CD4-positive, alpha-beta T cell (primary cell): ENCODE data around the gene SIL1. TPM values are rescaled to one million over a fixed set of nuclear protein-coding genes. Genes with fewer than 3 reads are reported as not detected.

ENCODE experiments used
- ATAC-seq: fragments of 200-7000 bp; cut with Tn5 transposase; one replicate; pipeline ENCODE4 v1.10.0; 2022; ENCODE audit warnings: mild to moderate bottlenecking; ENCODE audit not compliant: poor library complexity
- CTCF ChIA-PET: fragments of 350-600 bp; sonication (Branson Sonifier 250); formaldehyde crosslinking; loops from one replicate; lab custom pipeline; 2021; ENCODE audit warnings: antibody characterized with exemption, inconsistent platforms; lab: Charles Lee
- POLR2A ChIA-PET: fragments of 350-600 bp; sonication (Branson Sonifier 250); formaldehyde crosslinking; loops from one replicate; lab custom pipeline; 2021; ENCODE audit warnings: antibody characterized with exemption, inconsistent platforms; lab: Charles Lee
- DNase-seq, 14 experiments: peaks; one replicate each; pipeline ENCODE4 v3.0.0-alpha.2; 2013 to 2020; ENCODE audit warnings: mixed read lengths in 2 of 14
- H3K27ac ChIP-seq, 2 donors: one replicate each; pipeline versions ENCODE4 v1.5.1 to v1.7.0; 2013; ENCODE audit warnings: low read length in 2 of 2, low read depth in 1 of 2, mild to moderate bottlenecking in 1 of 2
- H3K27me3 ChIP-seq, 2 experiments: 1 replicate in 1 of 2; 2 replicates in 1 of 2; pipeline versions ENCODE4 v1.6.1 to v1.7.0; 2013; ENCODE audit warnings: low read length in 2 of 2, control low read depth in 1 of 2, mild to moderate bottlenecking in 1 of 2, moderate library complexity in 1 of 2; ENCODE audit not compliant: insufficient read depth in 2 of 2, control insufficient read depth in 1 of 2
- H3K36me3 ChIP-seq: one replicate; pipeline ENCODE4 v1.6.1; 2013; ENCODE audit warnings: low read length, control low read depth; ENCODE audit not compliant: insufficient read depth
- H3K4me1 ChIP-seq: one replicate; pipeline ENCODE4 v1.6.1; 2013; ENCODE audit warnings: low read length, control low read depth; ENCODE audit not compliant: insufficient read depth
- H3K4me3 ChIP-seq: one replicate; pipeline ENCODE4 v1.5.1; 2013; ENCODE audit warnings: mild to moderate bottlenecking, low read length, moderate library complexity
- H3K9me3 ChIP-seq, 2 experiments: 1 replicate in 1 of 2; 2 replicates in 1 of 2; pipeline versions ENCODE4 v1.6.1 to v1.7.0; 2013; ENCODE audit warnings: low read length in 2 of 2, mild to moderate bottlenecking in 2 of 2, control low read depth in 1 of 2, moderate library complexity in 1 of 2; ENCODE audit not compliant: control insufficient read depth in 1 of 2, insufficient read depth in 1 of 2
- H3K27ac Mint-ChIP-seq: one replicate; pipeline ENCODE4 v1.8.0; 2020; ENCODE audit warnings: mixed read lengths
- H3K27me3 Mint-ChIP-seq: one replicate; pipeline ENCODE4 v1.8.0; 2021; ENCODE audit warnings: mixed read lengths
- H3K36me3 Mint-ChIP-seq: one replicate; pipeline ENCODE4 v1.8.0; 2021; ENCODE audit warnings: low read depth, mixed read lengths
- H3K4me1 Mint-ChIP-seq: one replicate; pipeline ENCODE4 v1.8.0; 2021; ENCODE audit warnings: low read depth, mixed read lengths
- H3K4me3 Mint-ChIP-seq: one replicate; pipeline ENCODE4 v1.8.0; 2020; ENCODE audit warnings: mild to moderate bottlenecking, mixed read lengths
- H3K9me3 Mint-ChIP-seq: one replicate; pipeline ENCODE4 v1.8.0; 2020; ENCODE audit warnings: mixed read lengths
- CTCF ChIP-seq: fragments of 200-600 bp; IDR thresholded peaks from one replicate; pipeline ENCODE4 v1.8.0; 2022; ENCODE audit warnings: antibody characterized with exemption, mild to moderate bottlenecking
- intact Hi-C, 2 experiments: fragments of 100-400 bp; cut with DNase I in 1 of 2; cut with micrococcal nuclease in 1 of 2; formaldehyde crosslinking; loops; one replicate each; pipeline versions ENCODE4 v1.15.1 to v1.9.0; 2023 to 2025; cut with DNase I, micrococcal nuclease
- total RNA-seq, 174 experiments: library from RNA in 2 of 174; stranded (reverse) in 2 of 174; gene quantifications; one replicate each; pipeline ENCODE4 v1.2.3 and lab custom pipeline; 2021 to 2026

The SIL1 gene
- total RNA-seq, 2 experiments from 2014 or later: 5.6 to 9.2 TPM

GRCh38 chr5:138962614-138963370, 235.4 kb downstream of the SIL1 start:
- no peak overlapping the region for H3K4me3 Mint-ChIP-seq
- no peaks in the 10 kb centered on the region for H3K27me3 Mint-ChIP-seq
- no peak for TF ChIP-seq CTCF
- intact Hi-C loops: no loop called here
- no peaks in the 10 kb centered on the region for H3K36me3 Mint-ChIP-seq
- Histone ChIP-seq H3K27me3 (no peaks in the 10 kb centered on the region), H3K36me3 (no peaks in the 10 kb centered on the region), H3K4me3 (no peak overlapping the region), H3K4me1 (no peaks in the 10 kb centered on the region), H3K9me3 (no peaks in the 10 kb centered on the region), H3K27ac (no peak overlapping the region)
- ATAC-seq (no peak), DNase-seq (no peak)
- CTCF ChIA-PET: no interaction called here
- no peaks in the 10 kb centered on the region for H3K9me3 Mint-ChIP-seq
- POLR2A ChIA-PET: no interaction called here
- no peak overlapping the region for H3K27ac Mint-ChIP-seq
- H3K4me1 Mint-ChIP-seq: no peaks in the 10 kb centered on the region

- no peaks in the 10 kb centered on the region for H3K4me1 Mint-ChIP-seq
- no peaks in the 10 kb centered on the region for H3K9me3 Mint-ChIP-seq
- no peaks in the 10 kb centered on the region for H3K27me3 Mint-ChIP-seq
- Histone ChIP-seq H3K27ac (no peak overlapping the region), H3K4me1 (no peaks in the 10 kb centered on the region), H3K4me3 (no peak overlapping the region), H3K36me3 (no peaks in the 10 kb centered on the region), H3K9me3 (no peaks in the 10 kb centered on the region), H3K27me3 (no peaks in the 10 kb centered on the region)
- no peaks in the 10 kb centered on the region for H3K36me3 Mint-ChIP-seq
- DNase-seq (no peak), ATAC-seq (no peak)
- no peak overlapping the region for H3K27ac Mint-ChIP-seq
- TF ChIP-seq CTCF: no peak
- intact Hi-C loops: no loop called here
- ChIA-PET POLR2A (no interaction called here), CTCF (no interaction called here)
- no peak overlapping the region for H3K4me3 Mint-ChIP-seq
Observed at GRCh38 chr5:138961729-138962128, 236.4 kb downstream of the SIL1 start.

- Histone ChIP-seq H3K27me3 (no peaks in the 10 kb centered on the region), H3K4me3 (no peak overlapping the region), H3K4me1 (no peaks in the 10 kb centered on the region), H3K9me3 (no peaks in the 10 kb centered on the region), H3K36me3 (no peaks in the 10 kb centered on the region), H3K27ac (no peak overlapping the region)
- Mint-ChIP-seq H3K9me3 (no peaks in the 10 kb centered on the region), H3K4me1 (no peaks in the 10 kb centered on the region), H3K27me3 (no peaks in the 10 kb centered on the region), H3K27ac (no peak overlapping the region), H3K36me3 (no peaks in the 10 kb centered on the region), H3K4me3 (no peak overlapping the region)
- CTCF ChIA-PET: no interaction called here
- no peak for TF ChIP-seq CTCF
- ATAC-seq: no peak
- POLR2A ChIA-PET: no interaction called here
- DNase-seq: no peak
- intact Hi-C loops: no loop called here
Observed at GRCh38 chr5:138961221-138961620, 236.9 kb downstream of the SIL1 start.
